CD1c-positive myeloid dendritic cell (primary cell): ENCODE data around the gene OR6K3.
A peak's percentile ranks its signal among the peaks of the same experiment; 100 is the strongest.
"Not testable (repeated sequence)": the region's sequence is repeated elsewhere in the genome, so short reads cannot be mapped to it uniquely, and the experiment has no call there.

Experiments
- DNase-seq: peaks from one replicate; pipeline ENCODE4 v3.0.0-alpha.2; 2016; ENCODE audit errors: extremely low spot score

OR6K3 gene, protein sequence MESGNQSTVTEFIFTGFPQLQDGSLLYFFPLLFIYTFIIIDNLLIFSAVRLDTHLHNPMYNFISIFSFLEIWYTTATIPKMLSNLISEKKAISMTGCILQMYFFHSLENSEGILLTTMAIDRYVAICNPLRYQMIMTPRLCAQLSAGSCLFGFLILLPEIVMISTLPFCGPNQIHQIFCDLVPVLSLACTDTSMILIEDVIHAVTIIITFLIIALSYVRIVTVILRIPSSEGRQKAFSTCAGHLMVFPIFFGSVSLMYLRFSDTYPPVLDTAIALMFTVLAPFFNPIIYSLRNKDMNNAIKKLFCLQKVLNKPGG

GRCh38 chr1:158720620-158721019 is at the start of gene OR6K3:
OR6K3 (minus strand) TSS chr1:158720720; CDS start chr1:158718115, 2,605 bp downstream.
- no peak for DNase-seq

DNA sequence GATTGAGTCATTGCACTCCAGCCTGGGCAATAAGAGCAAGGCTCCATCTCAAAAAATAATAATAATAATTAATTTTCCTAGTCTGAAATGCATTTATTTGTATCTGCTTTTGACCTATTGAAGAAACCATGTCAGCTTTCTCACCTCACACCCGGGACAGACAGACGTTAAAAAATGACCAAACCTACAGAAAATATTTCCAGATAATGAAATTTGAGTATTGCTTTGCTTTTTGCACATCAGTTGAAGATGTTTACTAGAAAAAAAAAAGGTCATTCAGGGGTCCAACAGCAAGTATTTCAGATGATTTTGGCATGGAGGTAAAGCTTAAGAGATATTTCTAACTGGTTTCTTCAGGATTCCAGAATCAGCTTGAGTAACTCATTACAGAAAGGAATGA is 33.9 kb upstream of the OR6K3 start, which contains the start of gene OR6K6:
TSS of gene OR6K6 (plus strand) at position 301 of the 400 bp plus-strand sequence. CDS start 168 bp downstream, outside the sequence.
- no peak for DNase-seq

DNA sequence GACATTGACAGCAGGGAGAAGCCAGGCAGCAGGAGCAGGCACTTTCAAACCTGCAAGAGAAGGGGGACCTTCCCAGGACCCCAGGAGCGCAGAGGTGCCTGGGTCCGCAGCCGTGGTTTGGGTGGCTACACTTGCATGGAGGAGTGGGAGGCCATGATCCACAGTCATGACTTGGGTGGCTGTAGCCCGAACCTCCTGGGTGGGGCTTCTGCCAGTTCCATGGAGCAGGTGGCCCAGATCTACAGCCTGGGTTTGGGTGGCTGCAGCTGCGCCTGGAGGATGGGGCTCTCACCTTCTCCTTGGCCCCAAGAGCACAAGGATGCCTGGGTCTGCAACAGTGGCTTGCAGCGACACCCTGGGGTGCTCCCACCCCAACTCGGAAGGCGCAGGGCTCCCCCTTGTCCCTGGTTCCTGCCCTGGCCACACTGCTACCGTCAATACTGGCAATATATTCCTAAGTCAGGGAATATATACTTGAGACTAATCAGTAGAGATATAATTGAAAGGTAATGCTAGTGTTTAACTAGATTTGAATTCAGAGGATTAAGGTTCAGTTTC is 31.7 kb upstream of the OR6K3 start:
- no peak for DNase-seq

GRCh38 chr1:158735848-158736247 is 15.3 kb upstream of the OR6K3 start:
- DNase-seq = no peak

DNA sequence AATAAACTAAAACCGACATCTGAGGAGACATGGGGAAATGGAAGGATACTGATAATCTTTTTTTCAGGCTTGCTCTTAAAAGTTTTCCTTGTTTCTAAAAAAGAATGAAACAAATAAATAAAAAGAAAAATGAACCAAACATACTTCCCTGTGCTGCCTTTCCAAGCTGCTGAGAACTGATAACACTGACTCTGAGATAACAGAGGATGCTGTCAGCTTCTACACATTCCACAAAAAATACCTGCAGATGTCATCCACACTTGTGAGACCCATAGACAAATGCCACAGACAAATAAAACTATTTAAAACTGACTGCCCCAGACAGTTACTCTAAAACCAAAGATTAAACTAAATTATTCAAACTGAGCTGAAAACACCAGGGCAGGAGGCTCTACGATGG is 12.0 kb upstream of the OR6K3 start:
- DNase-seq = no peak

DNA sequence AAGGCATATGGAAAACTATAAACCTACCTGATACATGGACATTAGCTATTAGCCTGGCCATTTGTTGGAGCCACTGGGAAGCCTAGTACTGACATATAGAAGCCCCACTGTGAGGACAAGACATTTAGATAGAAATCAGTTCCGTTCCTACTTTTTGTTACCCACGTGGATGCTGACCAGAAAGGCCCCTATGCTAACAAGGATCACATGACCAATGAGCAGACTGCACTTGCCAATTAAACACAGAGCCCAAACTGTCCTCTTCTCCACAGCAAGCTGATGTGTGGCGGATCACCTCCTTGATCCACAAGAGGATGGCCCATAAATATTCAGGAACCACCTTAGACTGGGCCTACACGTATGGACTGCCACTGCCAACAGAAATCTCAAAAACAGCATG is 11.2 kb upstream of the OR6K3 start:
- no peak for DNase-seq

- no peak for DNase-seq
These were observed 9.9 kb upstream of the OR6K3 start for GRCh38 chr1:158730453-158730852.

DNA sequence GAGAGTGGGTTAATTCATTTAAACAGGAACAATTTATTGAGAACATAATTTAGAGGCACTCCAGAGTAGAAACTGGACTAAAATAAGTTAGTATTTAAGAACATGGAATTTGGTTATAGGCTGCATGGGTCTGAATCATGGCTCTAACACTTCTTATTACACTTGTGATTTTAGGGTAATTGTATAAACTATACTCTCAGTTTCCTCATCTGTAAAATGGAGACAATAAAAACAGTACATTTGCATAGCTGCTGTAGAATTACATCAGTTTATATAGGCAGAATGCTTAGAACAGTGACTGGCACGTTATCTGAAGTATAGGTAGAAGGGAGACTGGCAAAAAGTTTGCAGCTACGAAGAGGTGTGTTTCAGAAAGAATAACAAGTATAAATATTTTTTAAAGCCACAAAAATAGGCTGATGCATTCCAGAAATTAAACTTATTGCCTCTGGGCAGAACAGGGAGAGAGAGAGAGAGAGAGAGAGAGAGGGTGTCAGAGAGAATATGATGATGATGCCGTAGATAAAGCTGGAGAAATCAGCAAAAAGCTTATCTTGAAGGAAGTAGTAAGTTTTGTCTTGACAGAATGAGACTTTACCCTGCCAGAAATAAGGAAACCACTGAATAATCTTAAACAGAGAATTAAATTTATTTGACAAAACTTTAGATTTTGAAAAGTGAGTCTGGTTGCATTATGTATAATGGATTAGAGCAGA is 8.1 kb upstream of the OR6K3 start:
- DNase-seq = no peak

- no peak for DNase-seq
These were observed 3.9 kb upstream of the OR6K3 start for GRCh38 chr1:158724442-158724841.

DNA sequence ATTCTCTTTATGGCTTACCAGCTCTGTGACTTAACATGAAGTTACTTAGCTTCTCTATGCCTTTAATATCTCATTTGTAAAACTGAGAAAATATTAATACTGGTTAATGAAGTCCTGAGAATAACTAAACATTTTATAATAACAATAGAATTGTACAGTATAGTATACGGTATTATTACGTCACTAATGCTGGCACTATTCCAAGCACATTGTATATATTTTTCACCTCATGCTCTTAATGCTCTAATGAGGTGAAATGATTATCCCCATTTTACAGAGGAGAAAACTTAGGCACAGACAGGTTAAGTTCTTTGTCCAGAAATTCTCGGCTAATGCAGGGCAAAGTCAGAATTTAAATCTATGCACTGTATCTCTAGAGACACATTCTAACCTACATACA is 856 bp downstream of the OR6K3 start:
- no peak for DNase-seq

DNA sequence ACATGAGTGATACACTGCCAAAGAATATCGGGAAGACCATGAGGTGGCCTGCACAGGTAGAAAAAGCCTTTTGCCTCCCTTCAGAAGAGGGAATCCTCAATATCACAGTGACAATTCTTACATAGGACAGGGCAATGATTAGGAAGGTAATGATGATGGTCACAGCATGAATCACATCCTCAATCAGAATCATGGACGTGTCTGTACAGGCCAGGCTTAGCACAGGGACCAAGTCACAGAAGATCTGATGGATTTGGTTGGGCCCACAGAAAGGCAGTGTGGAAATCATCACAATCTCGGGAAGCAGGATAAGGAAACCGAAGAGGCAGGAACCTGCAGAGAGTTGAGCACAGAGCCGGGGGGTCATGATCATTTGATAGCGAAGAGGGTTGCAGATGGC is 3.2 kb downstream of the OR6K3 start:
- DNase-seq = no peak

DNA sequence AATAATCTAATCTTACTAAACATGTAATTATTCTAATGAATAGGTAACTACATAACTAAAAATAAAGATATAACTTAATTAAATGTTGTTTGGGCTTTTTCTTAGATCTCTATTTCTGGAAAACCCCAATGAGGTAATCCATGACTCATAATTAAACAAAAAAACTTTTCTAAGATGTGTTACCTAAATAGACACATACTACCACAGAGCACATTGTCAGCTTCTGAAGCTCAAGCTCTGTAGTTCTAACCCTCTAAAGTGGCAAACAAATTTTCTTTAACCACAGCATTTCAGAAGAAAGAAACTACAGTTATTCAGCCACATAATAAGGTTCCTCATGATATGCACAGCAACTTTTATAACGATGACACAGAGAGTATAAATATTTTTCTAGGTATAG is 4.2 kb downstream of the OR6K3 start:
- peak; percentile 3 for DNase-seq

DNA sequence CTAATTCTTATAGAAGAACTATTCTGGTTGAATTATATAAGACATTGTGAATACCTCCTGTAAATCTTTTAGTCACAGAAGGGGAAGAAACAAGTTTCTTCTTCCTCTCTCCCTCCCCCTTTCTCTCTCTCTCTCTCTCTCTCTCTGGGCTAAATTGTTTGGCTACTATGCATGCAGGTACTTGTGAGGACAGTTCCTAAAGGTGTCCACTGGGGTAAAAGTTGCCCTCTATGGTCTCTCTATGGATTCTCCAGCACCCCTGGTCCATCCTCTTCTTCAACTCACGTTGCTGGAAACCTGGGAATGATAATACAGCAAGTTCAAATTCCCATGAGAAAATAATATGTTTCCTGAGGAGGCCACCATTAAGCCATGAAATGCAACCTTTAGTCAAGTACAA is 5.8 kb downstream of the OR6K3 start:
- no peak for DNase-seq

- DNase-seq = no peak
These were observed 9.4 kb downstream of the OR6K3 start for GRCh38 chr1:158711098-158711497.

- DNase-seq = no peak
These were observed 14.4 kb downstream of the OR6K3 start for GRCh38 chr1:158706096-158706495.

GRCh38 chr1:158700552-158700951 is 20.0 kb downstream of the OR6K3 start, which contains the start of gene OR6K2:
OR6K2 (minus strand) TSS chr1:158700652; CDS start chr1:158700652, 0 bp downstream.
- DNase-seq = no peak

- DNase-seq = no peak
These were observed 25.9 kb downstream of the OR6K3 start for GRCh38 chr1:158694596-158694995.

- DNase-seq = no peak
These were observed 28.2 kb downstream of the OR6K3 start for GRCh38 chr1:158692356-158692755.

DNA sequence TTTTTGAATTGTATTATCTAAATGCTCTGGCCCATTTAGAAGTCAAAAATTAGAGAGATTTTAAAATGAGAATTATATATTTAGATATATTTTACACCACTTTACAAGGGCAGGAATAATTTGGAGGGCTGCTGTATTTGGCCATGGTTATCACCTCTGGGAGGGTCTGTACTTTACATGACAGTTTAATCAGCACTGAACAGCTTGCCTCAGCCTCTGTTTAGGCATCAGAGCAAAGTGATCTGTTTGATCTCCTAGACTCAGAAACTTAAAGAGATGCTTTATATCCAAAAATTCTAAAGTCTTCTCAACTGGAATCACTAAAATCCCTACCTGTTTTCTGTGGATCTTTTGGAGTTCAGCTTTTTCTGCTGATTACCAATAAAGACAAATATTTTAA is 28.6 kb downstream of the OR6K3 start:
- no peak for DNase-seq

GRCh38 chr1:158691149-158691548 is 29.4 kb downstream of the OR6K3 start:
- DNase-seq = not testable (repeated sequence)

- DNase-seq = no peak
These were observed 30.6 kb downstream of the OR6K3 start for GRCh38 chr1:158689875-158690274.

- no peak for DNase-seq
These were observed 31.4 kb downstream of the OR6K3 start for GRCh38 chr1:158689110-158689509.

DNA sequence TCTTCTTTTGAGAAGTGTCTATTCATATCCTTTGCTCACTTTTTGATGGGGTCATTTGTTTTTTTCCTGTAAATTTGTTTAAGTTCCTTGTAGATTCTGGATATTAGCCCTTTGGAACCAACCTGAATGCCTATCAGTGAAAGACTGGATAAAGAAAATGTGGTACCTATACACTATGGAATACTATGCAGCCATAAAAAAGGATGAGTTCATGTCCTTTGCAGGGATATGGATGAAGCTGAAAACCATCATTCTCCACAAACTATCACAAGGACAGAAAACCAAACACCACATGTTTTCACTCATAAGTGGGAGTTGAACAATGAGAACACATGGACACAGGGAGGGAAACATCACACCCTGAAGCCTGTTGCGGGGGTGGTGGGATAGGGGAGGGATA is 32.2 kb downstream of the OR6K3 start:
- DNase-seq = not testable (repeated sequence)
